Upper lobe of left lung (tissue), 6 donors: ENCODE measurements around the gene HLA-DPA1. TPM values are rescaled to one million over a fixed set of nuclear protein-coding genes. Genes with fewer than 3 reads are reported as not detected.
A peak's percentile ranks its signal among the peaks of the same experiment; 100 is the strongest.

Experiments used
- ATAC-seq, 2 donors: fragments of 200-7000 bp; cut with Tn5 transposase; one replicate each; pipeline ENCODE4 v1.9.1; 2022; ENCODE audit warnings: mild to moderate bottlenecking in 2 of 2, moderate library complexity in 2 of 2; ENCODE audit not compliant: low FRiP score in 2 of 2
- DNase-seq, 2 donors: peaks; one replicate each; pipeline ENCODE4 v3.0.0-alpha.2; 2019 to 2020
- H3K27ac ChIP-seq, 4 donors: fragments of 200-600 bp; sonication (generic); one replicate each; pipeline ENCODE4 v1.5.1; 2016 to 2019
- H3K27me3 ChIP-seq, 4 donors: fragments of 200-600 bp; sonication (generic); one replicate each; pipeline ENCODE4 v1.5.1; 2017 to 2019
- H3K36me3 ChIP-seq, 4 donors: fragments of 200-600 bp; sonication (generic); one replicate each; pipeline ENCODE4 v1.5.1; 2016 to 2019
- H3K4me1 ChIP-seq, 4 donors: fragments of 200-600 bp; sonication (generic); one replicate each; pipeline ENCODE4 v1.5.1; 2018 to 2019
- H3K4me3 ChIP-seq, 4 donors: fragments of 200-600 bp; sonication (generic); one replicate each; pipeline ENCODE4 v1.5.1; 2017 to 2019; ENCODE audit warnings: mild to moderate bottlenecking in 2 of 4, moderate library complexity in 1 of 4
- H3K9me3 ChIP-seq, 4 donors: fragments of 200-600 bp; sonication (generic); one replicate each; pipeline ENCODE4 v1.5.1; 2018 to 2019
- CTCF ChIP-seq, 6 experiments: fragments of 450-650 bp in 4 of 6; fragments of 200-600 bp in 2 of 6; sonication (generic) in 2 of 6; IDR thresholded peaks; one replicate each; pipeline ENCODE4 v1.5.1; 2016 to 2019; ENCODE audit warnings: antibody characterized with exemption in 6 of 6
- EP300 ChIP-seq, 4 donors: sonication (generic); formaldehyde crosslinking; IDR thresholded peaks; one replicate each; pipeline ENCODE4 v1.5.1; 2017; ENCODE audit warnings: antibody characterized with exemption in 4 of 4, control low read depth in 2 of 4
- POLR2A ChIP-seq, 4 donors: fragments of 450-650 bp; IDR thresholded peaks; one replicate each; pipeline ENCODE4 v1.5.1; 2016 to 2017; ENCODE audit warnings: antibody characterized with exemption in 4 of 4, mild to moderate bottlenecking in 2 of 4
- POLR2AphosphoS5 ChIP-seq, 2 donors: sonication (generic); formaldehyde crosslinking; IDR thresholded peaks; one replicate each; pipeline ENCODE4 v1.5.1; 2017; ENCODE audit warnings: antibody characterized with exemption in 2 of 2
- WGBS, 2 donors: methylation state at CpG; one replicate each; pipeline ENCODE4 v1.1.5; 2017 to 2018; 5-methylcytosine and 5-hydroxymethylcytosine counted together
- total RNA-seq, 6 donors: library from RNA; depleted of rRNA in 4 of 6; stranded (reverse); fragments of >200 nt in 4 of 6; gene quantifications; one replicate each; pipeline versions ENCODE4 v1.1.0 to v1.2.1, GENCODE V29; 2016 to 2021
- donor health status: DM: no; HTN: no; CAD: no; lungs with moderate emphysema.
- donor health status: DM: no; HTN: yes; CAD: no; lungs with severe emphysema.

Gene HLA-DPA1
- total RNA-seq, 6 donors from 2014 or later: 109 to 674 (median 399) TPM

GRCh38 chr6:33092385-33092784 lies 18.9 kb upstream of the HLA-DPA1 start:
- no peaks in the 10 kb centered on the region for H3K27me3 ChIP-seq
- H3K4me1 ChIP-seq: no peaks in the 10 kb centered on the region
- DNase-seq (no peak), ATAC-seq (no peak)
- H3K4me3 ChIP-seq: no peak overlapping the region
- TF ChIP-seq POLR2A (IDR thresholded peaks at IDR 0.05) (no peak), POLR2AphosphoS5 (IDR thresholded peaks at IDR 0.05) (no peak), CTCF (IDR thresholded peaks at IDR 0.05) (no peak), EP300 (IDR thresholded peaks at IDR 0.05) (no peak)
- no peaks in the 10 kb centered on the region for H3K9me3 ChIP-seq
- peaks cover 0 to 6% (median 2%) of the 10 kb centered on the region in 4 donors for H3K36me3 ChIP-seq
- no peak overlapping the region for H3K27ac ChIP-seq
- 92 to 100% methylated on average over 3 of the region's 3 CpGs for WGBS, 2 donors

GRCh38 chr6:33091957-33092356 lies 18.5 kb upstream of the HLA-DPA1 start:
- peak in 1 of 2 donors; percentile 55 for DNase-seq
- TF ChIP-seq POLR2A (IDR thresholded peaks at IDR 0.05): no peak
- TF ChIP-seq POLR2AphosphoS5 (IDR thresholded peaks at IDR 0.05): no peak
- TF ChIP-seq EP300 (IDR thresholded peaks at IDR 0.05): no peak
- TF ChIP-seq CTCF (IDR thresholded peaks at IDR 0.05): peak; percentile 41 to 77 (median 65)
- peak; percentile 73 to 82 for ATAC-seq
- Histone ChIP-seq H3K4me1 (no peaks in the 10 kb centered on the region), H3K36me3 (peaks cover 0 to 10% (median 4%) of the 10 kb centered on the region in 4 donors), H3K27me3 (no peaks in the 10 kb centered on the region), H3K4me3 (no peak overlapping the region), H3K9me3 (no peaks in the 10 kb centered on the region), H3K27ac (no peak overlapping the region)
- WGBS, 2 donors: 37 to 39% methylated on average over 8 to 9 of the region's 9 CpGs

GRCh38 chr6:33088931-33089620 lies 15.6 kb upstream of the HLA-DPA1 start:
- Histone ChIP-seq H3K36me3 (peaks cover 7 to 39% (median 17%) of the 10 kb centered on the region in 4 donors), H3K4me3 (no peak overlapping the region), H3K27me3 (no peaks in the 10 kb centered on the region), H3K27ac (no peak overlapping the region), H3K4me1 (no peaks in the 10 kb centered on the region), H3K9me3 (no peaks in the 10 kb centered on the region)
- WGBS, 2 donors: 62 to 67% methylated on average over 6 of the region's 6 CpGs
- DNase-seq: no peak
- ATAC-seq: no peak
- TF ChIP-seq POLR2A (IDR thresholded peaks at IDR 0.05): no peak
- TF ChIP-seq CTCF (IDR thresholded peaks at IDR 0.05): no peak
- no peak for TF ChIP-seq POLR2AphosphoS5 (IDR thresholded peaks at IDR 0.05)

- Histone ChIP-seq H3K27me3 (no peaks in the 10 kb centered on the region), H3K36me3 (peaks cover 7 to 45% (median 17%) of the 10 kb centered on the region in 4 donors), H3K27ac (no peak overlapping the region), H3K4me1 (no peaks in the 10 kb centered on the region), H3K4me3 (no peak overlapping the region), H3K9me3 (no peaks in the 10 kb centered on the region)
- ATAC-seq (no peak), DNase-seq (no peak)
- WGBS, 2 donors: 40 to 63% methylated on average over 3 of the region's 3 CpGs
- TF ChIP-seq EP300 (IDR thresholded peaks at IDR 0.05): no peak
- TF ChIP-seq POLR2AphosphoS5 (IDR thresholded peaks at IDR 0.05): no peak
- TF ChIP-seq POLR2A (IDR thresholded peaks at IDR 0.05): no peak
- no peak for TF ChIP-seq CTCF (IDR thresholded peaks at IDR 0.05)
Observed at GRCh38 chr6:33088258-33088930, 14.9 kb upstream of the HLA-DPA1 start.
